ENCODE results near the gene MBD5. TPM values are rescaled to one million over a fixed set of nuclear protein-coding genes. Genes with fewer than 3 reads are reported as not detected.

Gene MBD5
- total and polyA plus RNA-seq, 2 experiments from 2014 or later: 12.1 to 23.4 TPM

DNA sequence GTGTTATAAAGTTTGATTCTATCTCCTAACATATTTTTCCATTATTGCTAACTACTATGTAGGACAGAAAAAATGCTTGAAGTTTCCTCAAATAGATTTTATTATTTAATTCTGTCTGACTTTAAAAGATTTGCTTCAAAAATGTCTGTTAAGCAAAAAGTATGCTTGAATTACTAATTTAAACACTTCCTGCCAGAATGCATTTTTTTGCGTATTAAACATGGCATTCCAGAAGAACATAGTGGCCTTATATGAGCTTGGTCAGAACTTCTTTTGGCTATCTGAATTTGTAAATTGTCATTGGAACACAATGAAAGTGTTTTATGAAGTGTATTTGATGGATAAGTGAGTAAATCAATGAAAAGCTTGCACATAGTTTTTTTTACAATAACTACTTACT is 37.8 kb downstream of the MBD5 start:
- TF ChIP-seq EZH2phosphoT487 (IDR thresholded peaks at IDR 0.05; ENCODE audit: insufficient read depth, low read depth) (no peak), EZH2 (IDR thresholded peaks at IDR 0.05; ENCODE audit: insufficient read depth, poor library complexity, severe bottlenecking) (no peak)
- H3K9ac ChIP-seq: no peak overlapping the region
- no peak overlapping the region for H3K4me2 ChIP-seq (ENCODE audit: unreplicated experiment)
- peaks cover 64% of the 10 kb centered on the region for H3K79me2 ChIP-seq (ENCODE audit: insufficient read depth)
- peaks cover 8% of the 10 kb centered on the region; the same call in 1 of the 2 replicates for H3F3A ChIP-seq (ENCODE audit: insufficient read depth)
- no peaks in the 10 kb centered on the region for H3K9me2 ChIP-seq (ENCODE audit: insufficient read depth)
- DNase-seq: peak; percentile 47
- no peaks in the 10 kb centered on the region for H4K20me1 ChIP-seq (ENCODE audit: insufficient read depth)
- H3K27me3 ChIP-seq (replicated peaks; ENCODE audit: insufficient read depth): no peaks in the 10 kb centered on the region
- in situ Hi-C loops (cut with MboI): no loop called here
- H3K4me1 ChIP-seq (ENCODE audit: insufficient read depth): peaks cover 12% of the 10 kb centered on the region
- 43 to 61% methylated on average over 1 of the region's 1 CpG for WGBS, 2 experiments (ENCODE audit: low coverage in 1 of 2, low lambda C conversion rate in 2 of 2, missing lambda C conversion rate in 2 of 2)
- no peaks in the 10 kb centered on the region for H3K36me3 ChIP-seq (ENCODE audit: low read depth)
- H3K9me3 ChIP-seq (ENCODE audit: low read depth): no peaks in the 10 kb centered on the region
- no peak overlapping the region for H2AFZ ChIP-seq
- no peak overlapping the region for H3K4me3 ChIP-seq
- H3K27ac ChIP-seq: no peak overlapping the region

DNA sequence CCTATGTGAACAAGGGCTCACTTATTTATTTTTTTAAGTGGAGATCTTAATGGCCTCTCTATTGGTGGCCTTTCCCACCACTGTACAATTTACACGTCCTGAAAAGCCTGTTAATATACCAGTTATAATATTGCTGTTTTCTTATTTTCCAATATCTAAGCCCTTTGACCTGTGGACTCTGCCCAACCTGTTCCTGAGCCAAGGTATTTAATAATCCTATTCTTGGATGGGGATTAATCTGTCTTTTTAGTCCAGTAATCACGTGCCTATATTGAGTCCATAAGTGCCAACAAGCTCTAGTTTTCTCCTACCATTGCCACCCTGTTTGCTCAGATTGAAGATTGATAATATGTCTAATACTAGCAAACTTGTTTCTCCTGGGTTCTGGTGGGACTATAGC is 42.7 kb downstream of the MBD5 start:
- Histone ChIP-seq H3K9ac (no peak overlapping the region), H2AFZ (no peak overlapping the region), H4K20me1 (ENCODE audit: insufficient read depth) (no peaks in the 10 kb centered on the region), H3K27ac (no peak overlapping the region), H3K4me2 (ENCODE audit: unreplicated experiment) (no peak overlapping the region), H3K36me3 (ENCODE audit: low read depth) (no peaks in the 10 kb centered on the region), H3K27me3 (replicated peaks; ENCODE audit: insufficient read depth) (no peaks in the 10 kb centered on the region), H3F3A (ENCODE audit: insufficient read depth) (peaks cover 6% of the 10 kb centered on the region; the same call in 1 of the 2 replicates), H3K9me2 (ENCODE audit: insufficient read depth) (no peaks in the 10 kb centered on the region), H3K4me3 (no peak overlapping the region), H3K79me2 (ENCODE audit: insufficient read depth) (peaks cover 37% of the 10 kb centered on the region), H3K9me3 (ENCODE audit: low read depth) (no peaks in the 10 kb centered on the region), H3K4me1 (ENCODE audit: insufficient read depth) (peaks cover 7% of the 10 kb centered on the region)
- WGBS, 2 experiments (ENCODE audit: low coverage in 1 of 2, low lambda C conversion rate in 2 of 2, missing lambda C conversion rate in 2 of 2): 91 to 92% methylated on average over 2 of the region's 2 CpGs
- TF ChIP-seq EZH2phosphoT487 (IDR thresholded peaks at IDR 0.05; ENCODE audit: insufficient read depth, low read depth): no peak
- no peak for TF ChIP-seq EZH2 (IDR thresholded peaks at IDR 0.05; ENCODE audit: insufficient read depth, poor library complexity, severe bottlenecking)
- no peak for DNase-seq
- in situ Hi-C loops (cut with MboI): no loop called here

GRCh38 chr2:148065936-148066335 is 45.0 kb downstream of the MBD5 start:
- TF ChIP-seq EZH2phosphoT487 (IDR thresholded peaks at IDR 0.05; ENCODE audit: insufficient read depth, low read depth): no peak
- TF ChIP-seq EZH2 (IDR thresholded peaks at IDR 0.05; ENCODE audit: insufficient read depth, poor library complexity, severe bottlenecking): no peak
- Histone ChIP-seq H3K4me2 (ENCODE audit: unreplicated experiment) (no peak overlapping the region), H3K9ac (no peak overlapping the region), H3F3A (ENCODE audit: insufficient read depth) (no peaks in the 10 kb centered on the region), H3K9me3 (ENCODE audit: low read depth) (no peaks in the 10 kb centered on the region), H3K79me2 (ENCODE audit: insufficient read depth) (peaks cover 37% of the 10 kb centered on the region; the same call in 1 of the 2 replicates), H2AFZ (no peak overlapping the region), H3K4me3 (no peak overlapping the region), H3K4me1 (ENCODE audit: insufficient read depth) (no peaks in the 10 kb centered on the region), H3K27ac (no peak overlapping the region), H4K20me1 (ENCODE audit: insufficient read depth) (no peaks in the 10 kb centered on the region), H3K36me3 (ENCODE audit: low read depth) (no peaks in the 10 kb centered on the region), H3K27me3 (replicated peaks; ENCODE audit: insufficient read depth) (no peaks in the 10 kb centered on the region), H3K9me2 (ENCODE audit: insufficient read depth) (no peaks in the 10 kb centered on the region)
- 83 to 85% methylated on average over 6 of the region's 6 CpGs for WGBS, 2 experiments (ENCODE audit: low coverage in 1 of 2, low lambda C conversion rate in 2 of 2, missing lambda C conversion rate in 2 of 2)
- DNase-seq: no peak
- in situ Hi-C loops (cut with MboI): no loop called here

DNA sequence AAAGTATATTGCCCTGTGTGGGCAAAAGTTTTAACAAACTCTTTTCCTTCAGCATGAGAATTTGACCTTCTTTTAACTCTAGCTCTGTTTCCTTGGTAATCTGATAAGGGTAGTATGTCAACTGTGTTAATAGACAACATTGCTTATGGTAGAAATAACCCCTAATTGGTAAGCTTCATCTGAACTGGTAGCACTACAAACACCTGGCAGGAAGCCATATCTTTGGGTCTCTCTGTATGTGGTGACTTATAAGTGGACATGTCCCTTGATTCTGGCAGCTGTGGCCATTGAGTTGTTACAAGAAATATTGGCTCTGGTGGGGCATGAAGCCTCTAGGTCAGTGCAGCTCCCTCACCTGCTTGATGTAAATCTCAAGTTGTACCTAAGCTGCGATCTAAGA is 46.9 kb downstream of the MBD5 start:
- no peak overlapping the region for H2AFZ ChIP-seq
- H3K27me3 ChIP-seq (replicated peaks; ENCODE audit: insufficient read depth): no peaks in the 10 kb centered on the region
- no peak overlapping the region for H3K4me3 ChIP-seq
- no peaks in the 10 kb centered on the region for H3F3A ChIP-seq (ENCODE audit: insufficient read depth)
- H3K27ac ChIP-seq: no peak overlapping the region
- no peak overlapping the region for H3K9ac ChIP-seq
- 100% methylated on average over 1 of the region's 1 CpG for WGBS, 2 experiments (ENCODE audit: low coverage in 1 of 2, low lambda C conversion rate in 2 of 2, missing lambda C conversion rate in 2 of 2)
- H3K36me3 ChIP-seq (ENCODE audit: low read depth): no peaks in the 10 kb centered on the region; the same call in 1 of the 2 replicates
- no peaks in the 10 kb centered on the region for H3K9me2 ChIP-seq (ENCODE audit: insufficient read depth)
- no peak overlapping the region for H3K4me2 ChIP-seq (ENCODE audit: unreplicated experiment)
- peaks cover 40% of the 10 kb centered on the region for H3K79me2 ChIP-seq (ENCODE audit: insufficient read depth)
- no peaks in the 10 kb centered on the region for H3K4me1 ChIP-seq (ENCODE audit: insufficient read depth)
- DNase-seq: no peak
- no peaks in the 10 kb centered on the region for H3K9me3 ChIP-seq (ENCODE audit: low read depth)
- in situ Hi-C loops (cut with MboI): no loop called here
- TF ChIP-seq EZH2 (IDR thresholded peaks at IDR 0.05; ENCODE audit: insufficient read depth, poor library complexity, severe bottlenecking): no peak
- no peak for TF ChIP-seq EZH2phosphoT487 (IDR thresholded peaks at IDR 0.05; ENCODE audit: insufficient read depth, low read depth)
- no peaks in the 10 kb centered on the region for H4K20me1 ChIP-seq (ENCODE audit: insufficient read depth)

- Histone ChIP-seq H3K27ac (no peak overlapping the region), H3K9me2 (ENCODE audit: insufficient read depth) (no peaks in the 10 kb centered on the region), H3K79me2 (ENCODE audit: insufficient read depth) (peaks cover 31% of the 10 kb centered on the region), H3K4me3 (no peak overlapping the region), H2AFZ (no peak overlapping the region), H3K36me3 (ENCODE audit: low read depth) (no peaks in the 10 kb centered on the region; the same call in 1 of the 2 replicates), H3K27me3 (replicated peaks; ENCODE audit: insufficient read depth) (no peaks in the 10 kb centered on the region), H3K9ac (no peak overlapping the region), H3K4me2 (ENCODE audit: unreplicated experiment) (no peak overlapping the region), H3K9me3 (ENCODE audit: low read depth) (no peaks in the 10 kb centered on the region), H3F3A (ENCODE audit: insufficient read depth) (no peaks in the 10 kb centered on the region), H4K20me1 (ENCODE audit: insufficient read depth) (no peaks in the 10 kb centered on the region), H3K4me1 (ENCODE audit: insufficient read depth) (no peaks in the 10 kb centered on the region)
- TF ChIP-seq EZH2phosphoT487 (IDR thresholded peaks at IDR 0.05; ENCODE audit: insufficient read depth, low read depth) (no peak), EZH2 (IDR thresholded peaks at IDR 0.05; ENCODE audit: insufficient read depth, poor library complexity, severe bottlenecking) (no peak)
- no peak for DNase-seq
- in situ Hi-C loops (cut with MboI): no loop called here
- WGBS, 2 experiments (ENCODE audit: low coverage in 1 of 2, low lambda C conversion rate in 2 of 2, missing lambda C conversion rate in 2 of 2): 97 to 98% methylated on average over 4 of the region's 4 CpGs
Measured at GRCh38 chr2:148071351-148071750, 50.5 kb downstream of the MBD5 start.
